Sigmoid colon (tissue), 7 donors: Measurements from ENCODE around the gene LRP11. TPM values are rescaled to one million over a fixed set of nuclear protein-coding genes. Genes with fewer than 3 reads are reported as not detected.

Source experiments
- DNase-seq: peaks from one replicate; pipeline ENCODE4 v3.0.0-alpha.2; 2019
- H3K27ac ChIP-seq, 4 donors: fragments of 200-600 bp; sonication (generic); one replicate each; pipeline ENCODE4 v1.5.1; 2016 to 2019; ENCODE audit warnings: mild to moderate bottlenecking in 1 of 4
- H3K27me3 ChIP-seq, 3 donors: fragments of 200-600 bp; sonication (generic); one replicate each; pipeline ENCODE4 v1.5.1; 2019; ENCODE audit warnings: mild to moderate bottlenecking in 1 of 3
- H3K36me3 ChIP-seq, 4 donors: fragments of 200-600 bp; sonication (generic); one replicate each; pipeline ENCODE4 v1.5.1; 2016 to 2019
- H3K4me1 ChIP-seq, 4 donors: fragments of 200-600 bp; sonication (generic); one replicate each; pipeline ENCODE4 v1.5.1; 2017 to 2019
- H3K4me3 ChIP-seq, 4 donors: fragments of 200-600 bp; sonication (generic); one replicate each; pipeline ENCODE4 v1.5.1; 2017 to 2019; ENCODE audit warnings: mild to moderate bottlenecking in 2 of 4, moderate library complexity in 1 of 4
- H3K9me3 ChIP-seq, 4 donors: fragments of 200-600 bp in 3 of 4; sonication (generic) in 3 of 4; one replicate each; pipeline versions ENCODE4 v1.5.1 to v1.6.1; 2013 to 2019
- CTCF ChIP-seq, 4 experiments: fragments of 450-650 bp in 3 of 4; fragments of 200-600 bp in 1 of 4; IDR thresholded peaks; one replicate each; pipeline ENCODE4 v1.5.1; 2016 to 2019; ENCODE audit warnings: antibody characterized with exemption in 4 of 4, mild to moderate bottlenecking in 3 of 4, moderate library complexity in 2 of 4
- EP300 ChIP-seq, 4 donors: sonication (generic); formaldehyde crosslinking; IDR thresholded peaks; one replicate each; pipeline ENCODE4 v1.6.1; 2017; ENCODE audit warnings: antibody characterized with exemption in 4 of 4
- POLR2A ChIP-seq, 2 donors: fragments of 450-650 bp; IDR thresholded peaks; one replicate each; pipeline ENCODE4 v1.6.1; 2016; ENCODE audit warnings: antibody characterized with exemption in 2 of 2, mild to moderate bottlenecking in 2 of 2, moderate library complexity in 2 of 2
- POLR2AphosphoS5 ChIP-seq, 4 donors: sonication (generic); formaldehyde crosslinking; IDR thresholded peaks; one replicate each; pipeline ENCODE4 v1.6.1; 2017; ENCODE audit warnings: antibody characterized with exemption in 4 of 4
- WGBS, 2 donors: extraction: QIAGEN DNeasy Blood & Tissue Kit; methylation state at CpG; one replicate each; pipeline ENCODE4 v1.1.7; 2013; 5-methylcytosine and 5-hydroxymethylcytosine counted together
- intact Hi-C: fragments of 100-400 bp; cut with DNase I; formaldehyde crosslinking; loops from one replicate; pipeline ENCODE4 v1.15.1; 2023
- polyA plus RNA-seq, 3 donors: library from polyadenylated mRNA; stranded (reverse); fragments of 200-250 nt; gene quantifications; one replicate each; pipeline ENCODE4 v1.2.3, GENCODE V29; 2013
- total RNA-seq, 4 donors: library from RNA; depleted of rRNA; stranded (reverse); fragments of >200 nt; gene quantifications; one replicate each; pipeline ENCODE4 v1.1.0, GENCODE V29; 2016
- donor health status: healthy with polysubstance abuse.
- donor health status: Bipolar disorder and iron deficiency.
- donor health status: healthy.

The LRP11 gene
- total and polyA plus RNA-seq, 7 donors, result 2.4 to 71.7 (median 17.2) TPM

GRCh38 chr6:149871182-149871581 is 7.0 kb upstream of the LRP11 start:
- no peaks in the 10 kb centered on the region for H3K27me3 ChIP-seq

GRCh38 chr6:149869275-149869892 is 5.2 kb upstream of the LRP11 start:
- Histone ChIP-seq H3K36me3 (no peaks in the 10 kb centered on the region), H3K27me3 (no peaks in the 10 kb centered on the region), H3K4me1 (peaks cover 0 to 8% (median 6%) of the 10 kb centered on the region in 4 donors), H3K4me3 (no peak overlapping the region), H3K9me3 (peaks cover 0 to 4% (median 0%) of the 10 kb centered on the region in 4 donors), H3K27ac (no peak overlapping the region)
- WGBS, 2 donors, result 73 to 86% methylated on average over 10 of the region's 10 CpGs
- no peak for DNase-seq
- intact Hi-C loops, result no loop called here
- TF ChIP-seq POLR2AphosphoS5 (IDR thresholded peaks at IDR 0.05), result no peak

More at GRCh38 chr6:149871182-149871581, 7.0 kb upstream of the LRP11 start:
- Histone ChIP-seq H3K4me3 (no peak overlapping the region), H3K9me3 (peaks cover 0 to 4% (median 0%) of the 10 kb centered on the region in 4 donors), H3K27ac (no peak overlapping the region), H3K4me1 (no peaks in the 10 kb centered on the region), H3K36me3 (no peaks in the 10 kb centered on the region)
- DNase-seq, result no peak
- 81 to 87% methylated on average over 2 of the region's 2 CpGs for WGBS, 2 donors
- intact Hi-C loops, result no loop called here
- no peak for TF ChIP-seq POLR2AphosphoS5 (IDR thresholded peaks at IDR 0.05)
- TF ChIP-seq POLR2A (IDR thresholded peaks at IDR 0.05), result no peak
- no peak for TF ChIP-seq EP300 (IDR thresholded peaks at IDR 0.05)
- no peak for TF ChIP-seq CTCF (IDR thresholded peaks at IDR 0.05)

GRCh38 chr6:149867876-149868640 is 3.9 kb upstream of the LRP11 start:
- WGBS, 2 donors, result 65 to 69% methylated on average over 4 of the region's 4 CpGs
- H3K9me3 ChIP-seq, result peaks cover 0 to 4% (median 0%) of the 10 kb centered on the region in 4 donors
- H3K4me3 ChIP-seq, result no peak overlapping the region
- H3K36me3 ChIP-seq, result no peaks in the 10 kb centered on the region
- H3K4me1 ChIP-seq, result peaks cover 0 to 10% (median 7%) of the 10 kb centered on the region in 4 donors
- TF ChIP-seq EP300 (IDR thresholded peaks at IDR 0.05), result no peak
- no peak for TF ChIP-seq POLR2AphosphoS5 (IDR thresholded peaks at IDR 0.05)
- TF ChIP-seq POLR2A (IDR thresholded peaks at IDR 0.05), result no peak
- TF ChIP-seq CTCF (IDR thresholded peaks at IDR 0.05), result no peak
- intact Hi-C loops, result no loop called here
- no peak for DNase-seq
- H3K27ac ChIP-seq, result no peak overlapping the region
- no peaks in the 10 kb centered on the region for H3K27me3 ChIP-seq

GRCh38 chr6:149864578-149865535 is 698 bp upstream of the LRP11 start:
- Histone ChIP-seq H3K4me3 (peak overlapping the region; percentile 30 to 89 (median 72)), H3K4me1 (peaks cover 0 to 29% (median 19%) of the 10 kb centered on the region in 4 donors), H3K36me3 (no peaks in the 10 kb centered on the region), H3K9me3 (no peaks in the 10 kb centered on the region), H3K27me3 (no peaks in the 10 kb centered on the region), H3K27ac (peak overlapping the region; percentile 90 to 97 (median 94))
- WGBS, 2 donors, result 10 to 16% methylated on average over 23 of the region's 23 CpGs
- intact Hi-C loops, result loop anchor here (1.0 to 5.0 kb wide), 4 partner anchors 30 to 148 kb away; partner anchors contain the start of gene LATS1
- TF ChIP-seq CTCF (IDR thresholded peaks at IDR 0.05) (peak; percentile 19 to 70 (median 56)), EP300 (IDR thresholded peaks at IDR 0.05) (no peak)
- peak; percentile 85 for DNase-seq
